B cell (primary cell): ENCODE data around the gene TCEAL3. TPM values are rescaled to one million over a fixed set of nuclear protein-coding genes. Genes with fewer than 3 reads are reported as not detected.
A peak's percentile ranks its signal among the peaks of the same experiment; 100 is the strongest.
"Not testable (repeated sequence)": the region's sequence is repeated elsewhere in the genome, so short reads cannot be mapped to it uniquely, and the experiment has no call there.

Experiments used
- ATAC-seq: fragments of 200-7000 bp; cut with Tn5 transposase; one replicate; pipeline ENCODE4 v1.10.0; 2021; ENCODE audit warnings: low read depth, mild to moderate bottlenecking, moderate number of reproducible peaks, moderate library complexity
- CTCF ChIA-PET: fragments of 350-600 bp; sonication (Branson Sonifier 250); formaldehyde crosslinking; loops from one replicate; lab custom pipeline; 2021; ENCODE audit warnings: antibody characterized with exemption, inconsistent platforms; lab: Charles Lee
- POLR2A ChIA-PET: fragments of 350-600 bp; sonication (Branson Sonifier 250); formaldehyde crosslinking; loops from one replicate; lab custom pipeline; 2021; ENCODE audit warnings: antibody characterized with exemption; lab: Charles Lee
- DNase-seq: peaks from one replicate; pipeline ENCODE4 v3.0.0; 2013
- H2AFZ ChIP-seq: 2 replicates; pipeline ENCODE4 v1.6.1; 2012; ENCODE audit warnings: mild to moderate bottlenecking, low read depth, low read length; ENCODE audit not compliant: insufficient read depth, poor library complexity, severe bottlenecking
- H3K27ac ChIP-seq, 2 donors: 1 replicate in 1 of 2; 2 replicates in 1 of 2; pipeline ENCODE4 v1.5.1; 2012 to 2013; ENCODE audit warnings: low read length in 2 of 2, mild to moderate bottlenecking in 2 of 2, moderate library complexity in 1 of 2
- H3K27me3 ChIP-seq, 4 experiments: fragments of 200-600 bp in 1 of 4; sonication (generic) in 1 of 4; replicated peaks in 1 of 4; 1 replicate in 2 of 4; 2 replicates in 2 of 4; pipeline versions ENCODE4 v1.6.1 to v1.7.0; 2013 to 2016; ENCODE audit warnings: low read length in 3 of 4, mild to moderate bottlenecking in 2 of 4, mixed read lengths in 1 of 4, moderate library complexity in 1 of 4; ENCODE audit not compliant: insufficient read depth in 4 of 4, control insufficient read depth in 3 of 4; ENCODE audit errors: control extremely low read depth in 1 of 4
- H3K36me3 ChIP-seq, 2 experiments: replicated peaks in 1 of 2; 1 replicate in 1 of 2; 2 replicates in 1 of 2; pipeline versions ENCODE4 v1.6.1 to v1.7.1; 2013; ENCODE audit warnings: low read length in 1 of 2; ENCODE audit not compliant: insufficient read depth in 2 of 2, control insufficient read depth in 1 of 2; ENCODE audit errors: control extremely low read depth in 1 of 2, extremely low read depth in 1 of 2
- H3K4me1 ChIP-seq, 2 donors: fragments of 200-600 bp in 1 of 2; sonication (generic) in 1 of 2; 1 replicate in 1 of 2; 2 replicates in 1 of 2; pipeline versions ENCODE4 v1.5.1 to v1.6.1; 2013 to 2017; ENCODE audit warnings: low read length in 2 of 2; ENCODE audit not compliant: control insufficient read depth in 2 of 2, insufficient read depth in 2 of 2
- H3K4me2 ChIP-seq: replicated peaks from 2 replicates; pipeline ENCODE3; 2012; ENCODE audit warnings: mild to moderate bottlenecking, low read depth, low read length; ENCODE audit not compliant: poor library complexity, severe bottlenecking
- H3K4me3 ChIP-seq, 5 experiments: fragments of 200-600 bp in 1 of 5; sonication (generic) in 1 of 5; 1 replicate in 3 of 5; 2 replicates in 2 of 5; pipeline versions ENCODE4 v1.5.1 to v1.7.0; 2011 to 2016; ENCODE audit warnings: low read length in 4 of 5, mild to moderate bottlenecking in 4 of 5, low read depth in 2 of 5, control low read depth in 1 of 5, moderate library complexity in 1 of 5; ENCODE audit not compliant: insufficient read depth in 1 of 5; ENCODE audit errors: control extremely low read depth in 1 of 5, extremely low read depth in 1 of 5
- H3K79me2 ChIP-seq: fragments of 200-600 bp; sonication (generic); one replicate; pipeline ENCODE4 v1.6.0; 2016; ENCODE audit warnings: low read length; ENCODE audit not compliant: control insufficient read depth, insufficient read depth
- H3K9ac ChIP-seq: fragments of 200-600 bp; sonication (generic); 2 replicates; pipeline ENCODE4 v1.6.1; 2017; ENCODE audit warnings: mild to moderate bottlenecking, low read length, moderate library complexity
- H3K9me3 ChIP-seq, 3 donors: one replicate each; pipeline versions ENCODE4 v1.6.1 to v1.7.1; 2013; ENCODE audit warnings: low read length in 2 of 3; ENCODE audit not compliant: control insufficient read depth in 2 of 3, insufficient read depth in 1 of 3; ENCODE audit errors: control extremely low read depth in 1 of 3
- H4K20me1 ChIP-seq: 2 replicates; pipeline ENCODE4 v1.6.0; 2012; ENCODE audit warnings: mild to moderate bottlenecking, low read length; ENCODE audit not compliant: insufficient read depth, control insufficient read depth, poor library complexity, severe bottlenecking
- H3K27ac Mint-ChIP-seq: one replicate; pipeline ENCODE4 v1.8.0; 2021; ENCODE audit warnings: mixed read lengths
- H3K27me3 Mint-ChIP-seq: one replicate; pipeline ENCODE4 v1.8.0; 2021; ENCODE audit warnings: mixed read lengths
- H3K4me1 Mint-ChIP-seq: one replicate; pipeline ENCODE4 v1.8.0; 2021; ENCODE audit warnings: mixed read lengths
- H3K4me3 Mint-ChIP-seq: one replicate; pipeline ENCODE4 v1.8.0; 2021; ENCODE audit warnings: mixed read lengths
- H3K9me3 Mint-ChIP-seq: one replicate; pipeline ENCODE4 v1.8.0; 2022; ENCODE audit warnings: mixed read lengths; ENCODE audit not compliant: insufficient read depth
- EZH2 ChIP-seq: IDR thresholded peaks from 2 replicates; pipeline ENCODE4 v1.6.1; 2012; ENCODE audit warnings: borderline replicate concordance, low read depth, mild to moderate bottlenecking, moderate library complexity, low read length; ENCODE audit not compliant: insufficient read depth, poor library complexity, severe bottlenecking
- WGBS: methylation state at CpG from one replicate; pipeline ENCODE4 v1.1.5; 2013; ENCODE audit warnings: missing lambda C conversion rate; ENCODE audit not compliant: insufficient coverage; 5-methylcytosine and 5-hydroxymethylcytosine counted together
- intact Hi-C: fragments of 100-400 bp; cut with micrococcal nuclease; formaldehyde crosslinking; loops from one replicate; pipeline ENCODE4 v1.10.0; 2022
- polyA plus RNA-seq: library from polyadenylated mRNA; depleted of rRNA; stranded (reverse); fragments of >200 nt; gene quantifications from 2 replicates; pipeline ENCODE4 v1.2.3, GENCODE V29; 2012
- total RNA-seq, 2 donors: library from RNA; stranded (reverse); fragments of 120-200 nt in 1 of 2; gene quantifications; 1 replicate in 1 of 2; 2 replicates in 1 of 2; pipeline versions ENCODE4 v1.2.3 to v1.2.4, GENCODE V29; 2013 to 2022
- TF ChIP-seq, protein P1 (sequence below): fragments of 200-600 bp; IDR thresholded peaks from one replicate; pipeline ENCODE4 v1.8.0; 2022; ENCODE audit warnings: antibody characterized with exemption, mild to moderate bottlenecking

The TCEAL3 gene
- total and polyA plus RNA-seq, 2 donors (not counting 1 experiment from before 2014, with no cell fraction given): 1.3 to 6.7 TPM

DNA sequence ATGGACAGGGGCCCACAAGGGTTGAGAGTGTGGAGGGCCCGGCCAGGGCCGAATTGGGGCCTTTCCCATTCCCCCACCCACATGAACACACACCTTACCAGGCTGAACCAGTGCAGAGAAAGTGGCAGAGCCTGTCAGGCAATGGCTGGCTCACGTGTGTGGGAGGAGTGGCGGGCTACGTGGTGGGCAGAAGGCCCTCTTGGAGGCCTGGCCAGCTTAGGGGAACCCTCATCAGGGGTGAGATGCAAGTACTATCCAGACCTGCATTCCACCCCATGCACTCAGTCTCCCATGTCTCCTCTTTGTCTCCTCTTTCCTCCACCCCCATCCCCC is 21.5 kb upstream of the TCEAL3 start:
- no peak for ATAC-seq
- CTCF ChIA-PET: no interaction called here

DNA sequence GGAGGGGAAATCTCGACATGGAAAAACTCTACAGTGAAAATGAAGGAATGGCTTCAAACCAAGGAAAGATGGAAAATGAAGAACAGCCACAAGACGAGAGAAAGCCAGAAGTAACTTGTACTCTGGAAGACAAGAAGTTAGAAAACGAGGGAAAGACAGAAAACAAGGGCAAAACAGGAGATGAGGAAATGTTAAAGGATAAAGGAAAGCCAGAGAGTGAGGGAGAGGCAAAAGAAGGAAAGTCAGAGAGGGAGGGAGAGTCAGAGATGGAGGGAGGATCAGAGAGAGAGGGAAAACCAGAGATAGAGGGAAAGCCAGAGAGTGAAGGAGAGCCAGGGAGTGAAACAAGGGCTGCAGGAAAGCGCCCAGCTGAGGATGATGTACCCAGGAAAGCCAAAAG is 21.1 kb upstream of the TCEAL3 start:
- Histone ChIP-seq H3K4me3 (no peak overlapping the region), H3K27me3 (no peaks in the 10 kb centered on the region), H3K9ac (no peak overlapping the region), H3K79me2 (no peaks in the 10 kb centered on the region), H2AFZ (peak overlapping the region; percentile 82), H3K9me3 (no peaks in the 10 kb centered on the region), H3K27ac (no peak overlapping the region), H4K20me1 (no peaks in the 10 kb centered on the region), H3K4me1 (peaks cover 3 to 8% of the 10 kb centered on the region in 2 donors), H3K36me3 (no peaks in the 10 kb centered on the region), H3K4me2 (no peak overlapping the region)
- DNase-seq (no peak), ATAC-seq (no peak)
- 100% methylated on average over 2 of the region's 4 CpGs for WGBS
- TF ChIP-seq, protein P1, sequence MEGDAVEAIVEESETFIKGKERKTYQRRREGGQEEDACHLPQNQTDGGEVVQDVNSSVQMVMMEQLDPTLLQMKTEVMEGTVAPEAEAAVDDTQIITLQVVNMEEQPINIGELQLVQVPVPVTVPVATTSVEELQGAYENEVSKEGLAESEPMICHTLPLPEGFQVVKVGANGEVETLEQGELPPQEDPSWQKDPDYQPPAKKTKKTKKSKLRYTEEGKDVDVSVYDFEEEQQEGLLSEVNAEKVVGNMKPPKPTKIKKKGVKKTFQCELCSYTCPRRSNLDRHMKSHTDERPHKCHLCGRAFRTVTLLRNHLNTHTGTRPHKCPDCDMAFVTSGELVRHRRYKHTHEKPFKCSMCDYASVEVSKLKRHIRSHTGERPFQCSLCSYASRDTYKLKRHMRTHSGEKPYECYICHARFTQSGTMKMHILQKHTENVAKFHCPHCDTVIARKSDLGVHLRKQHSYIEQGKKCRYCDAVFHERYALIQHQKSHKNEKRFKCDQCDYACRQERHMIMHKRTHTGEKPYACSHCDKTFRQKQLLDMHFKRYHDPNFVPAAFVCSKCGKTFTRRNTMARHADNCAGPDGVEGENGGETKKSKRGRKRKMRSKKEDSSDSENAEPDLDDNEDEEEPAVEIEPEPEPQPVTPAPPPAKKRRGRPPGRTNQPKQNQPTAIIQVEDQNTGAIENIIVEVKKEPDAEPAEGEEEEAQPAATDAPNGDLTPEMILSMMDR: no peak
- TF ChIP-seq EZH2: no peak
- intact Hi-C loops: loop anchor here (5.0 kb wide), 1 partner anchor 41 kb away; the partner anchor contains the start of gene TCEAL1
- Mint-ChIP-seq H3K4me1 (peaks cover 22% of the 10 kb centered on the region), H3K4me3 (peak overlapping the region; percentile 91), H3K9me3 (no peaks in the 10 kb centered on the region), H3K27ac (no peak overlapping the region), H3K27me3 (no peaks in the 10 kb centered on the region)
- ChIA-PET POLR2A (no interaction called here), CTCF (no interaction called here)

More for the DNA sequence above, 21.5 kb upstream of the TCEAL3 start:
- Histone ChIP-seq H3K27me3 (no peaks in the 10 kb centered on the region), H3K4me2 (peak overlapping the region; percentile 72), H2AFZ (peak overlapping the region; percentile 82), H3K4me3 (peak overlapping the region in 4 of 5 experiments; percentile 62 to 71 (median 66)), H3K79me2 (no peaks in the 10 kb centered on the region), H3K4me1 (peaks cover 3 to 8% of the 10 kb centered on the region in 2 donors), H4K20me1 (no peaks in the 10 kb centered on the region), H3K9ac (peak overlapping the region; percentile 74), H3K9me3 (no peaks in the 10 kb centered on the region), H3K27ac (no peak overlapping the region), H3K36me3 (no peaks in the 10 kb centered on the region)
- H3K9me3 Mint-ChIP-seq: no peaks in the 10 kb centered on the region
- no peaks in the 10 kb centered on the region for H3K27me3 Mint-ChIP-seq
- H3K27ac Mint-ChIP-seq: no peak overlapping the region
- TF ChIP-seq EZH2: no peak
- TF ChIP-seq, protein P1: no peak
- H3K4me3 Mint-ChIP-seq: peak overlapping the region; percentile 91
- intact Hi-C loops: loop anchor here (5.0 kb wide), 1 partner anchor 41 kb away; the partner anchor contains the start of gene TCEAL1
- POLR2A ChIA-PET: no interaction called here
- DNase-seq: no peak
- no CpG with 5 or more reads among the region's 5 CpGs for WGBS
- H3K4me1 Mint-ChIP-seq: peaks cover 19% of the 10 kb centered on the region

DNA sequence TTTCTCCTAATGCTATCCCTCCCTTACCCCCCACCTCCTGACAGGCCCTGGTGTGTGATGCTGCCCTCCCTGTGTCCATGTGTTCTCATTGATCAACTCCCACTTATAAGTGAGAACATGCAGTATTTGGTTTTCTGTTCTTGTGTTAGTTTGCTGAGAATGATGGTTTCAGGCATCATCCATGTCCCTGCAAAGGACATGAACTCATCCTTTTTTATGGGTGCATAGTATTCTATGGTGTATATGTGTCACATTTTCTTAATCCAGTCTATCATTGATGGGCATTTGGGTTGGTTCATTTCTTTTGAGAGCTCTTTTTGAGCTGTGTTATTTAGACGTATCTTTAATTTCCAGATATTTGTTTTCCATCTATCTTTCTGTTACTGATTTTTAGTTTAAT is 15.5 kb upstream of the TCEAL3 start:
- H3K27ac ChIP-seq, H3K27me3 ChIP-seq, H3K27me3 Mint-ChIP-seq, H3K4me3 ChIP-seq, H3K27ac Mint-ChIP-seq, H3K36me3 ChIP-seq, ATAC-seq, H3K4me1 ChIP-seq, H3K9ac ChIP-seq, H3K9me3 Mint-ChIP-seq, H2AFZ ChIP-seq, H3K4me2 ChIP-seq, H3K79me2 ChIP-seq, DNase-seq, H3K9me3 ChIP-seq, H4K20me1 ChIP-seq, intact Hi-C loops, POLR2A ChIA-PET, H3K4me3 Mint-ChIP-seq: not testable (repeated sequence)
- peaks cover 10% of the 10 kb centered on the region for H3K4me1 Mint-ChIP-seq
- WGBS: no CpG with 5 or more reads among the region's 1 CpG
- CTCF ChIA-PET: interaction anchor here (0.7 kb wide), 2 partner anchors 19 to 529 kb away, joined by 3 read pairs; no protein-coding TSS in a partner anchor
